GM21360 (cell line): ENCODE data around the gene RHBDF1.
A peak's percentile ranks its signal among the peaks of the same experiment; 100 is the strongest.
"Not testable (repeated sequence)": the region's sequence is repeated elsewhere in the genome, so short reads cannot be mapped to it uniquely, and the experiment has no call there.

Source experiments
- ATAC-seq: cut with Tn5 transposase; IDR thresholded peaks from one replicate; pipeline ENCODE4 v1.9.1; 2021; ENCODE audit warnings: mild to moderate bottlenecking, moderate library complexity; ENCODE audit not compliant: unreplicated experiment

RHBDF1 gene

GRCh38 chr16:59440-60059, 12.9 kb downstream of the RHBDF1 start:
- ATAC-seq: no peak

DNA sequence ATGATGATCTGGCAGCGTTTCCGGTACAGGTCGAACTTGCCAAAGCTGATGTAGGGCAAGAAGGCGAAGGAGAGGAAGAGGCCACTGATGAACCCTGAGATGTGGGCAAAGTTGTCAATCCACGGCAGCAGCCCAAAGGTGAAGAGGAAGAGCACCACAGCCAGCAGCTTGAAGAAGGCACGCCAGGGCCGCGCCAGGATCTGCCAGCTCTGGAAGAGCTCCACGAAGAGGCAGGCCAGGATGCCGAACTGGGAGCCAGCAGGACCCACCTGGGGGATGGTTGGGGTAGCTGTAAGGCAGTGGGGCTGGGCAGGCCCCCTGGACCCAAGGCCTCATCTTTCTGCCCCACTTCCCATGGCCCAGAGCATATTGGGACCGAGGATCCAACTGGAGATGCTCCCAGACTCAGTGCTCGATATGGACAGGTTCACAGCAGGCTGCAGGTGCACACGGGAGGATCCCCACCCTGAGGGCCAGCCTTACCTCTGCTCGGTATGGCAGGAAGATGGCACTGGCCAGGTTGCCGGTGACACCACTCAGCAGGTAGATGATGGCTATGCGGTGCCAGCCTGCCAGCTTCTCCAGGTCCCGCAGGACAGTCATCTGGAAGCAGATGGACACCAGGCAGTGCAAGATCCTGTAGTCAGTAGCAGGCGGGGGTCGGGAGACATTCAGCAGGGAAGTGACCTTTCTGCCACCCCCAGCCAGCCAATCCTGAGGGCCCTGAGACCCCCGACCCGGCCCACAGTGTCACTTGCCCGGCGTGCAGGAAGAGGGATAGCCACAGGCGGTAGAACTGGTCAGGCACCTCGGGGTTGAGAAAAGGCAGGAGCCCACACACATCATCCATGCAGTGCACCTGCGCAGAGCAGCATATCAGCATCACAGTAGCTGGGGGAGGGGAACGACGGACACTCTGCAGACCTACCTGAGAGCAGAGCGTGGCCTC, 13.7 kb downstream of the RHBDF1 start:
- no peak for ATAC-seq

DNA sequence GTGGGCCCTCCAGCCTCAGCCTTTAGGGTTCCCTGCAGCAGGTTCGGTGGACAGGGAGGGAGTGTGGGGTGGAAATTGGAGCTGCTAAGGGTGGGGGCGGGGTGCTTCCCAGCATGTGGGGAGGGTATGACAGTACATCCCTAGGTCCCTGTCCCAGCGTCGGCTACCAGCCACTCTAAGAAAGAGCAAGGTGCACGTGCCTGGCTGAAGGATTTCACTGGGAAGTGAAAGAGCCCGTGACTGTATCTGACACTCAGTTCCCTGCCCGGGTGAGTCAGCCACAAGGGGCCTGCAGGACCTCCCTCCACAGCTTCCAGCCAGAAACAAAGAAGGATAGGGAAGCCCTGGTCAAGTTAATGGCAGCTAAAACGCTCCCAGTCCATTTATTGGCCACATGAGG, 14.7 kb downstream of the RHBDF1 start:
- ATAC-seq: no peak

DNA sequence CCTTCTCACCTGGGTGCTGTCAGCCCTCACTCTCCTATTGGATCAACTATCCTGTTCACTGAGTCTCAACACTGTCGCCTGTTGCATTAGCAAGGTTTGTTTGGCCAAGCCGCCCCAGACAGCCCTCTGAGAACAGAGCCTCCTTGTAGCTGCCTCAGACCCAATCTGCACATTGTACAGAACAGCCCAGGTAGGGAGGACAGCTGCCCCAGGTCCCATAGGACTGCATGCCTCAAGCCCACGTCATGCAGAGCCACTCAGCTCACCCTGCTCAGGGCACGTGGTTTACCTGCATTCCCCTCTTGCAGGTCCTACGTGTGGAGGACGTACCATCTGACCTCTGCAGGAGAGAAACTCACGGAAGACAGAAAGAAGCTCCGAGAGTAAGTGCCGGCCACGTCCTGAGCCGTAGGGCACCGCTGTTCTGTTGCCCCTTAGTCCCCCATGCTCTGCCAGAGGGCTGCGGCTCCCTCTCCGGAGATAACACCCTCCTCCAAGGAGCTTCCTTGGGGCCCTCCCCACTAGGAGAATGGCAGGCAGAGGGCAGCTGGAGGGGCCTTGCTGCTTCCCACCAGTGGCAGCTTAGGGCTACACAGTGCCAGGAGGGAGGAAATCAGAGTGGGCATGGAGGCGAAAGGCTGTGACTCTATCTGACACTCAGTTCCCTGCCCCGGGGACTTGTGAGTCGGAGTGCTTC, 16.1 kb downstream of the RHBDF1 start:
- ATAC-seq: no peak

DNA sequence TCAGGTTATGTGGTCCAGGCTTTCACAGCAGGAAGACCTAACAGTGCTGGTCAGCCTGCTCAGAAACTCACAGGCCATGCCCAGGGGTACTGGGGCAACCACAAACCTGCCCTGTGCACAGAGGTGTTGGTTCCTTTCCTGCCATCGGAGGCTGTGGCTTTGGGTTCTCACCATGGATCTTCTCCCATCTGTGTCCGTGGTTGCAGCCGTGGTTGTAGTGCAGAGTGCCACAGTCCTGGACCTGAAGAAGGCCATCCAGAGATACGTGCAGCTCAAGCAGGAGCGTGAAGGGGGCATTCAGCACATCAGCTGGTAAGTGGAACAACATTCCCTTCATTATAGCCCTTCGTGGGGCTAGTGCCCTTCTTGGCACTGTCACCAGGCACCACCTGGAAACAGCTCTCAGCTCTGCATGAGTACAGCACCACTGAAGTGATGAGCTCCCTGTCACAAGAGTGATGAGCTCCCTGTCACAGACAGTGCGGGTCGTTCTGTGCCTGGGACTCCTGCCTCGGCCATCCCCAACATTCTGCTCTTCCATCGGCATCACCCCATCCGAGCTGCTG, 16.8 kb downstream of the RHBDF1 start:
- no peak for ATAC-seq

- peak; percentile 1 for ATAC-seq
Observed at GRCh38 chr16:54237-54581, 18.2 kb downstream of the RHBDF1 start.

DNA sequence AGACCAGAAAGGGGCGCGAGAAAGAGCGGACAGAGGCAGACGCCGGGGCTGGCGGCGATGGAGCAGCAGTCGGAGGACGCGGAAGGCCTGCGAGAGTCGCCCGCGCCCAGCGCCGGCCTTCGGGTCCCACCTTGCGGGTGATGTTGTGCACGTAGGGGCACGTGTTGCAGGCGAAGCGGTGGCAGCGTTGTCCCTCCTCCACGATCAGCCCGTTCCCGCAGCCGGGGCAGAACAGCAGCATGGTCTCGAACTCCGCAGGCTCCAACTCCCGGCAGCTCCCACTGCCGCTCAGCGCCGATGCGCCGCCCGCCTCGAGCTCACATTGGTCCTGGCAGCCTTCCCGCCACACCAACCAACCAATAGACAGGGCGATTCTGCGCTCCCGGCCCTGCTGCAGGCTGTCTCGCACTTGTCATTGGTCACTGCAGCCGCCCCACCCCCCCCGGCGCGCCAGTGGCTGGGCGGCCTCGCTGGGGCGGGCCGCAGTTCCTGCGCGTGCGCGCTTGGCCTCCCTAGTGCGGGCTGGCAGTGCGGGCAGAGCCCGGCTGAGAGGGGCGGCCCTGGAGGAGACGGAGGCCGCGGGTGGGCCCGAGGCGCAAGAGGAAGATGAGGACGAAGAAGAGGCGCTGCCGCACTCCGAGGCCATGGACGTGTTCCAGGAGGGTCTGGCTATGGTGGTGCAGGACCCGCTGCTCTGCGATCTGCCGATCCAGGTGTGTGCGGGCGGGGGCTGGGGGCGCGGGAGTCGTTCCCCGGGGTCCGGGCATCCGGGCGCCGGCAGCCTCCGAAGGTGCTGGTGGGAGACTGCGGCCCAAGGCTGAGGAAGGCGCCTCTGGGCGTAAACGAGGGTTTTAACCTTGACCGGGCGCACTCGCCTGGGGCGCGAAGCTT, 18.8 kb downstream of the RHBDF1 start, which contains the start of the genes POLR3K and SNRNP25:
Gene POLR3K (minus strand): TSS at position 263 of the 891 bp plus-strand sequence. CDS start 22 bp downstream, at position 241.
Gene SNRNP25 (plus strand): TSS at position 483 of the 891 bp plus-strand sequence. CDS start 189 bp downstream, at position 672.
- peak; percentile 91 for ATAC-seq

DNA sequence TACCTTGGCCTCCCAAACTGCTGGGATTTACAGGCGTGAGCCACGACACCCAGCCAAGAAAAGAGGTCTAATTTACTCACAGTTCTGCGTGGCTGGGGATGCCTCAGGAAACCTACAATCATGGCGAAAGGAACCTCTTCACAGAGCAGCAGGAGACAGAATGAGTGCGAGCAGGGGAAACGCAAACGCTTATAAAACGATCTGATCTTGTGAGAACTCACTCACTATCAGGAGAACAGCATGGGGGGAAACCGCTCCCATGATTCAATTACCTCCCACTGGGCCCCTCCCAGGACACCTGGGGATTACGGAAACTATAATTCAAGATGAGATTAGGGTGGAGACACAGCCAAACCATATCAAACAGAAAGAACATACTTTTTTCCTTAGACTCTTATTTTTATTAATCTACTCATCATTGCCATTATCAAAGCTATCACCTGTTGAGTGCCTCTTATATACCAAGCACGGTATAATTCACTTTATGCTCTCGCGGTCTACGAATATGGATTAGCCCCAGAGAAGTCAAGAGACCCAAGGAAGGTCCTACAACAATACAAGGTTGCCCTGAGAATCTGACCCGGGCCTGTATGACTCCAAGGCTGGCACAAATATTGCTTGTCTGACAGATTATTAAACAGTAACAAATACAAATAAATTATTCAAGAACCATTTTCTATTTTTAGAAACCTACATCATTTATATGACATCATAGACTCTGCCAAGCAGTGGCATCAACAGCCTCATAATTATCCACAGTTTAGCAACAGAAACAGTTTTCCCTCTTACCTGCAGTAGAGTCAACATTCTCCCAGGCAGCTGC, 21.5 kb downstream of the RHBDF1 start:
- ATAC-seq: no peak

DNA sequence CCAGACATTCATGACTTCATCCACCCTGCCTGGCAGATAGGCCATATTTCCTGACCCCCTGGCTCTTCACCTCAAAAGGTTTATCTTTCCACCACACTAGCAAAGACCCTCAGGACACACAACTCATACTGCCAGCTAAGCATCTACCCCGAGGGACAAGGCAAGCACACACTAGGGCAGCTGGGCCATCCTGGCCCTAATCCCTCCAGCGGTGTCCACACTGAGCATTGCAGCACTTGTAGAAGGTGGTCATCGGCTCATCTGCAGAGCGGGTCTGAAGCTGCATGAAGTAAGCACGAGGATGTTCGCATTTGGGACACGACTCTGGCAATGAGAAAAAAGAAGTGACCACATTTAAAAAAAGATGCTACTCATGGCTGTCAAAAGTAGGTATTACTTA, 25.2 kb downstream of the RHBDF1 start:
- no peak for ATAC-seq

DNA sequence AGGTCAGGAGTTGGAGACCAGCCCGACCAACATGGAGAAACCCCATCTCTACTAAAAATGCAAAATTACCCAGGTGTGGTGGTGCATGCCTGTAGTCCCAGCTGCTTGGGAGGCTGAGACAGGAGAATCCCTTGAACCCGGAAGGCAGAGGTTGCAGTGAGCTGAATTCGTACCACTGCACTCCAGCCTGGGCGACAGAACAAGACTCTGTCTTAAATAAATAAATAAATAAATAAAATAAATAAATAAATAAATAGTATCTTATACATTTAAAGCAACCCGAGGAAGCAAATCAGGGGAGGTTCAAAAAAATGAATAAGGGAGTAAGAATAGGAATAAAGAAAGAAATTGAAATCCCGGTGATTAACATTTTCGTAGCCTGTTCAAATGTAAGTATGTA, 25.9 kb downstream of the RHBDF1 start:
- not testable (repeated sequence) for ATAC-seq

- ATAC-seq: no peak
Observed at GRCh38 chr16:45454-45853, 27.0 kb downstream of the RHBDF1 start.

DNA sequence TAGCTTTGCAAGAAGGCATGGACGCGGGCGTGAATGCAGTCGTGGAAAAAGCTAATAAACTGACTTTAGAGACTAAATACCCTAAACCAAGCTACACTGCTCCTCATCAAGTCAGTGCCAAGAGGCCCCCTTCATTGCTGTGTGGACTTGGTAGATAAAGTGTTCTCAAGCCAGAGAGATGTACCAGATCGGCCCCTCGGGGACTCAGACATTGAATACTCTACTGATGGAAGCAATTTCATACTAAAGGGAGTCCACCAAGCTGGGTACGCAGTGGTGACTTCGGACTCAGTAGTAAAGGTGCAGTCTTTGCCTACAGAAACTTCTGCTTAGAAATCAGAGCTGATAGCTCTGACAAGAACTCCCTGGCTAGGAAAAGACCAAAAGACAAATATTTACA, 27.8 kb downstream of the RHBDF1 start:
- ATAC-seq: no peak

DNA sequence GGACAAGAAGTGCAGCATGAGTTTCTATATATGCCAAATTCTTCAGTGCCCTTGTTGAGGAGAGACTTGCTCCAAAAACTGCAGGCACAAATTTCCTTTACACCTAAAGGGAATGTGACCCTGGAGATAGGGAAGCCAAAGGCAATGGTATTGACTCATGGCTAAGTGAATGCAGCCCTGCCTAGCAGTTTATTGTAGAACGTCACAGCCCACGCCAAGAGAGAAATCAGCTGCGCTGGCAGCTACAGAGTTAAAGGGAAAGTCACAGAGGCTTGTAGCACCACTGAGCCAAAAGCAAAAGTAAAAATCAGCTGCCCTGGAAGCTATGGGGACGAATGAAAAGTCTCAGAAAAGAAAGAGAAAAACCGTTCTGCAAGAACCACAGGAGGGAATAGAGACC, 29.1 kb downstream of the RHBDF1 start:
- no peak for ATAC-seq

GRCh38 chr16:42691-43090, 29.7 kb downstream of the RHBDF1 start:
- no peak for ATAC-seq

GRCh38 chr16:42069-42457, 30.4 kb downstream of the RHBDF1 start:
- no peak for ATAC-seq

- no peak for ATAC-seq
Observed at GRCh38 chr16:41439-42068, 30.9 kb downstream of the RHBDF1 start.

- peak; percentile 75 for ATAC-seq
Observed at GRCh38 chr16:38941-39892, 33.2 kb downstream of the RHBDF1 start.

- ATAC-seq: not testable (repeated sequence)
Observed at GRCh38 chr16:38206-38605, 34.2 kb downstream of the RHBDF1 start.
